BLaER1 treated with 17β-estradiol and CSF1 and Interleukin-3, amounts not matched to agents 10 nM and 100 nM (cell line): ENCODE measurements around the gene EDDM13.
"Not testable (repeated sequence)": the region's sequence is repeated elsewhere in the genome, so short reads cannot be mapped to it uniquely, and the experiment has no call there.

Experiments
- H3K27ac ChIP-seq, 11 experiments: shearing (Covaris generic); formaldehyde crosslinking; 2 replicates each; pipeline ENCODE4 v1.8.1; 2022
- H3K27me3 ChIP-seq, 11 experiments: shearing (Covaris generic); formaldehyde crosslinking; 2 replicates each; pipeline ENCODE4 v1.8.1; 2022
- H3K36me3 ChIP-seq, 11 experiments: shearing (Covaris generic); formaldehyde crosslinking; 2 replicates each; pipeline ENCODE4 v1.8.1; 2022
- H3K4me1 ChIP-seq, 10 experiments: shearing (Covaris generic); formaldehyde crosslinking; 2 replicates each; pipeline ENCODE4 v1.8.1; 2022
- H3K4me2 ChIP-seq, 11 experiments: shearing (Covaris generic); formaldehyde crosslinking; 2 replicates each; pipeline ENCODE4 v1.8.1; 2022
- H3K4me3 ChIP-seq, 10 experiments: shearing (Covaris generic); formaldehyde crosslinking; 2 replicates each; pipeline ENCODE4 v1.8.1; 2022
- H3K9ac ChIP-seq, 11 experiments: shearing (Covaris generic); formaldehyde crosslinking; 2 replicates each; pipeline ENCODE4 v1.8.1; 2022
- H3K9me3 ChIP-seq, 11 experiments: shearing (Covaris generic); formaldehyde crosslinking; replicated peaks in 1 of 11; 2 replicates each; pipeline ENCODE4 v1.8.1; 2022
- H4K20me1 ChIP-seq, 11 experiments: shearing (Covaris generic); formaldehyde crosslinking; 2 replicates each; pipeline ENCODE4 v1.8.1; 2022
- Cebpa-rat ChIP-seq, 11 experiments: shearing (Covaris generic); IDR thresholded peaks; 2 replicates each; pipeline ENCODE4 v1.8.1; 2022

Gene EDDM13

DNA sequence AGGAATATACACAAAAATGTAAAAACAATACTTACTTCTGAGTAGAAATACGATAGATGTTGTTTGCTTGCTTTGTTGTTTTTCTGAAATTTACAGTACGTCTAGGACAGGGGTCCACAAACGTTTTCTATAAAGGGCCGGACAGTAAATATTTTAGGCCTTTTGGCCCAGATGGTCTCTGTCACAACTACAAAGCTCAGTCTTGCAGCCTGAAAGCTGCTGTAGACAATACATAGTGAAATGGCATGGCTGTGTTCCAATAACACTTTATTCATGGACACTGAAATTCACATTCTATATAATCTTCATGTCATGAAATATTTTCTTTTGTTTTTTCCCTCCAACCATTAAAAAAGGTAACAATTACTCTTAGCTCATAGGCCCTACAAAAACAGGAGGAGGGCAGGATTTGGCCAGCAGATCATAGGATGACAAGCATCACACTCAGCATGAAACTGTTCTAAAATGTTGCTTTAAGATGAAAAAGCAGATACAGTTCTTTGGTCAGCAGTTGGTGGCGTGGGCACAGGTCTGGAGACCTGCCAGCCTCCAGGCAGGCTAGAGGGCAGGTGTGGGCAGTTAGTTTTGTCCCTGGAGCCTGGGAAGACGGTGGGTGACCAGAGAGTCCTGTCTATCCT lies at the start of gene EDDM13:
TSS of gene EDDM13 (plus strand) at position 588 of the 638 bp plus-strand sequence. CDS start 87 bp downstream, outside the sequence.
- Histone ChIP-seq H4K20me1 (no peaks in the 10 kb centered on the region), H3K4me1 (no peaks in the 10 kb centered on the region), H3K27me3 (no peaks in the 10 kb centered on the region), H3K9ac (no peak within 1 kb of the TSS), H3K4me3 (no peak within 1 kb of the TSS), H3K4me2 (no peak within 1 kb of the TSS), H3K9me3 (peaks cover 0 to 11% (median 5%) of the 10 kb centered on the region in 11 experiments; a peak in 17 of 22 replicates), H3K27ac (no peak within 1 kb of the TSS), H3K36me3 (peaks cover 0 to 12% (median 5%) of the 10 kb centered on the region in 11 experiments; a peak in 7 of 22 replicates)
- no peak for TF ChIP-seq Cebpa-rat (IDR thresholded peaks at IDR 0.05)

- no peak overlapping the region for H3K4me2 ChIP-seq
- no peak overlapping the region for H3K9ac ChIP-seq
- no peaks in the 10 kb centered on the region for H3K9me3 ChIP-seq
- no peak overlapping the region for H3K27ac ChIP-seq
- H3K36me3 ChIP-seq, result peaks cover 0 to 18% (median 8%) of the 10 kb centered on the region in 11 experiments; a peak in 9 of 22 replicates
- peaks cover 0 to 2% (median under 1%) of the 10 kb centered on the region in 10 experiments; a peak in 12 of 20 replicates for H3K4me1 ChIP-seq
- H3K27me3 ChIP-seq, result peaks cover 0 to 3% (median 2%) of the 10 kb centered on the region in 11 experiments; a peak in 15 of 22 replicates
- H3K4me3 ChIP-seq, result no peak overlapping the region
- H4K20me1 ChIP-seq, result no peaks in the 10 kb centered on the region
- TF ChIP-seq Cebpa-rat (IDR thresholded peaks at IDR 0.05), result no peak
Measured at GRCh38 chr19:56222901-56223300, 49.6 kb upstream of the EDDM13 start.

- no peaks in the 10 kb centered on the region for H4K20me1 ChIP-seq
- no peaks in the 10 kb centered on the region for H3K9me3 ChIP-seq
- H3K27ac ChIP-seq, result no peak overlapping the region
- H3K9ac ChIP-seq, result no peak overlapping the region
- no peak overlapping the region for H3K4me3 ChIP-seq
- no peak overlapping the region for H3K4me2 ChIP-seq
- H3K36me3 ChIP-seq, result peaks cover 0 to 18% (median 8%) of the 10 kb centered on the region in 11 experiments; a peak in 9 of 22 replicates
- H3K27me3 ChIP-seq, result no peaks in the 10 kb centered on the region
- no peaks in the 10 kb centered on the region for H3K4me1 ChIP-seq
- TF ChIP-seq Cebpa-rat (IDR thresholded peaks at IDR 0.05), result no peak
Measured at GRCh38 chr19:56223481-56223880, 49.1 kb upstream of the EDDM13 start.

- Histone ChIP-seq H3K9me3 (no peaks in the 10 kb centered on the region), H3K9ac (no peak overlapping the region), H3K27ac (no peak overlapping the region), H3K4me2 (no peak overlapping the region), H3K27me3 (no peaks in the 10 kb centered on the region), H3K36me3 (no peaks in the 10 kb centered on the region), H4K20me1 (no peaks in the 10 kb centered on the region), H3K4me3 (no peak overlapping the region), H3K4me1 (no peaks in the 10 kb centered on the region)
- no peak for TF ChIP-seq Cebpa-rat (IDR thresholded peaks at IDR 0.05)
Measured at GRCh38 chr19:56245121-56245740, 27.3 kb upstream of the EDDM13 start.

DNA sequence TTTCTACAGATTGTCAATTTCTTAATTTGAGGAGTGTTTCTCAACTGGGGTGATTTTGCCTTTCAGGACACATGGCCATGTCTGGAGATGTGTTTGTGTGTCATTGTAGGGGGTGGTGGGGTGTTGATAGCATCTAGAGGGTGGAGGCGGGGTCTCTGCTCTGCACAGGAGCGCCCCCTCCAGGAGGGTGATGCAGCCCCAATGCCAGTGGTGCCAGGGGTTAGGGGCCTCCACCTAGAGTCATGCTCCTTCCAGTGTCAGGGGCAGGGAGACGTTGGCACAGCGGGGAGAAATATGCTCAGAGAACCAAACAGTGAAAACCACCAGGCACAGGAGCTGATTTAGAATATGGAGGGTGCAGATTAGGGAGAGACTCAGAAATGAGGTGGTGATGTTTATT lies 26.8 kb upstream of the EDDM13 start:
- H3K4me1 ChIP-seq, H3K9me3 ChIP-seq, H3K36me3 ChIP-seq, H3K9ac ChIP-seq, H3K27me3 ChIP-seq, H4K20me1 ChIP-seq, H3K27ac ChIP-seq, H3K4me3 ChIP-seq, H3K4me2 ChIP-seq: not testable (repeated sequence)

DNA sequence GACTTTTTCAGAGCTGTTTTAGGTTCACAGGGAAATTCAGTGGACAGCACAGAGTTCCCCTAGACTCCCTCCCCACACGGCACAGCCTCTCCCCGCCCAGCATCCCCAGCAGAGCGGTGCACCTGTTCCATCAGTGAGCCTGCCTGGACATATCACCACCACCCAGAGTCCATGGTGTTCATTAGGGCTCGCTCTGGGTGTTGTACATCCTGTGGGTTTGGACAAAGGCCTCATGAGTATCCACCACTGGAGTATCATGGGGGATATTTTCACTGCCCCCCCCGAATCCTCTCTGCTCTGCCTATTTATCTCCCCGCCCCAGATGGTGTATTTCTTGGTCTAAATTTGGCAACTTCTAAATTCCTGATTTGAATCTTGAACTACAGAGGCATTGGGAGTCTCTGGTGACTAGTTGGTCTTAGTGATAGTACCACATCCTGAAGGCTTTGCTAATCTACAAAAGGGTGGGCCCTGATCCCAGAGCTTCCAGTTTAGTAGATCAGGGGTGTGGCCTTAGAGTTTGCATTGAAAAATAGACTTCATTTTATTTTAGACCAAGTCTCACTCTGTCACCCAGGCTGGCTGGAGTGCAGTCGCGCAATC lies 23.7 kb upstream of the EDDM13 start:
- not testable (repeated sequence) for H3K9ac ChIP-seq, H3K36me3 ChIP-seq, H3K4me1 ChIP-seq, H3K4me2 ChIP-seq, H3K27ac ChIP-seq, H3K4me3 ChIP-seq, H3K27me3 ChIP-seq, H3K9me3 ChIP-seq, H4K20me1 ChIP-seq

GRCh38 chr19:56252699-56253422 lies 19.7 kb upstream of the EDDM13 start:
- no peak for TF ChIP-seq Cebpa-rat (IDR thresholded peaks at IDR 0.05)
- H3K4me2 ChIP-seq, result no peak overlapping the region
- H3K9me3 ChIP-seq, result peaks cover 0 to 4% (median 0%) of the 10 kb centered on the region in 11 experiments; a peak in 2 of 22 replicates
- no peak overlapping the region for H3K27ac ChIP-seq
- no peaks in the 10 kb centered on the region for H3K4me1 ChIP-seq
- H3K36me3 ChIP-seq, result no peaks in the 10 kb centered on the region
- no peaks in the 10 kb centered on the region for H4K20me1 ChIP-seq
- H3K9ac ChIP-seq, result no peak overlapping the region
- no peak overlapping the region for H3K4me3 ChIP-seq
- H3K27me3 ChIP-seq, result no peaks in the 10 kb centered on the region

GRCh38 chr19:56253737-56254136 lies 18.8 kb upstream of the EDDM13 start:
- TF ChIP-seq Cebpa-rat (IDR thresholded peaks at IDR 0.05), result no peak
- Histone ChIP-seq H3K4me2 (no peak overlapping the region), H4K20me1 (no peaks in the 10 kb centered on the region), H3K36me3 (no peaks in the 10 kb centered on the region), H3K4me1 (no peaks in the 10 kb centered on the region), H3K27me3 (no peaks in the 10 kb centered on the region), H3K9me3 (peaks cover 0 to 4% (median 0%) of the 10 kb centered on the region in 11 experiments; a peak in 2 of 22 replicates), H3K4me3 (no peak overlapping the region), H3K9ac (no peak overlapping the region), H3K27ac (no peak overlapping the region)

- Histone ChIP-seq H3K27me3 (no peaks in the 10 kb centered on the region), H3K27ac (no peak overlapping the region), H4K20me1 (no peaks in the 10 kb centered on the region), H3K4me1 (peaks cover 0 to 4% (median 0%) of the 10 kb centered on the region in 10 experiments; a peak in 1 of 20 replicates), H3K9me3 (no peaks in the 10 kb centered on the region), H3K4me3 (no peak overlapping the region), H3K36me3 (peaks cover 0 to 6% (median 0%) of the 10 kb centered on the region in 11 experiments; a peak in 5 of 22 replicates), H3K9ac (no peak overlapping the region), H3K4me2 (no peak overlapping the region)
- TF ChIP-seq Cebpa-rat (IDR thresholded peaks at IDR 0.05), result no peak
Measured at GRCh38 chr19:56258272-56258671, 14.3 kb upstream of the EDDM13 start.
